HepG2 (cell line): ENCODE data around the gene CDK9. TPM values are rescaled to one million over a fixed set of nuclear protein-coding genes. Genes with fewer than 3 reads are reported as not detected.

Experiments used
- CC2D1A ChIP-seq: sonication (generic); formaldehyde crosslinking; IDR thresholded peaks from 2 replicates; pipeline ENCODE4 v1.8.1; 2023; ENCODE audit warnings: mild to moderate bottlenecking, missing genetic modification reagents
- CENPBD1 ChIP-seq: sonication (generic); formaldehyde crosslinking; IDR thresholded peaks from 2 replicates; pipeline ENCODE4 v1.8.0; 2022; ENCODE audit warnings: missing genetic modification reagents, low read depth, mild to moderate bottlenecking, borderline replicate concordance
- DR1 ChIP-seq: sonication (generic); formaldehyde crosslinking; IDR thresholded peaks from 2 replicates; pipeline ENCODE4 v1.8.0; 2021; ENCODE audit warnings: mild to moderate bottlenecking, missing genetic modification reagents, inconsistent platforms
- E2F5 ChIP-seq: sonication (generic); formaldehyde crosslinking; conservative IDR thresholded peaks from 2 replicates; pipeline ENCODE4 v1.4.0; 2020; ENCODE audit warnings: missing genetic modification reagents
- FOXK1 ChIP-seq: sonication (generic); formaldehyde crosslinking; IDR thresholded peaks from 2 replicates; pipeline ENCODE4 v1.4.0; 2020; ENCODE audit warnings: low read depth, missing genetic modification reagents, borderline replicate concordance
- HNRNPUL1 ChIP-seq: fragments of 200-400 bp; formaldehyde crosslinking; IDR thresholded peaks from 2 replicates; pipeline ENCODE4 v1.6.1; 2017; ENCODE audit warnings: low read depth, mild to moderate bottlenecking, low read length, moderate library complexity
- JUND ChIP-seq: sonication (generic); formaldehyde crosslinking; IDR thresholded peaks from 2 replicates; pipeline ENCODE4 v1.8.0; 2022; ENCODE audit warnings: mild to moderate bottlenecking, missing genetic modification reagents
- LRRFIP1 ChIP-seq: sonication (generic); formaldehyde crosslinking; conservative IDR thresholded peaks from 2 replicates; pipeline ENCODE4 v1.4.0; 2020; ENCODE audit warnings: missing genetic modification reagents
- MTERF4 ChIP-seq: sonication (generic); formaldehyde crosslinking; IDR thresholded peaks from 2 replicates; pipeline ENCODE4 v1.8.0; 2023; ENCODE audit warnings: mild to moderate bottlenecking, missing genetic modification reagents
- PAX8 ChIP-seq: sonication (generic); formaldehyde crosslinking; IDR thresholded peaks from 2 replicates; pipeline ENCODE4 v1.8.0; 2022; ENCODE audit warnings: mild to moderate bottlenecking, missing genetic modification reagents, borderline replicate concordance
- RXRA ChIP-seq: sonication (generic); formaldehyde crosslinking; IDR thresholded peaks from 2 replicates; pipeline ENCODE4 v1.5.1; 2020; ENCODE audit warnings: missing genetic modification reagents
- SMAD3 ChIP-seq: sonication (generic); formaldehyde crosslinking; IDR thresholded peaks from 2 replicates; pipeline ENCODE4 v1.4.0; 2020; ENCODE audit warnings: missing genetic modification reagents
- SP2 ChIP-seq: sonication (generic); formaldehyde crosslinking; IDR thresholded peaks from 2 replicates; pipeline ENCODE4 v1.5.1; 2020; ENCODE audit warnings: mild to moderate bottlenecking, missing genetic modification reagents
- TFAP4 ChIP-seq: sonication (generic); IDR thresholded peaks from 2 replicates; pipeline ENCODE4 v1.6.1; 2016; ENCODE audit warnings: low read depth, borderline replicate concordance
- ZFP41 ChIP-seq: sonication (generic); formaldehyde crosslinking; IDR thresholded peaks from 2 replicates; pipeline ENCODE4 v1.4.0; 2020; ENCODE audit warnings: mild to moderate bottlenecking, missing genetic modification reagents, borderline replicate concordance
- ZNF232 ChIP-seq: sonication (generic); formaldehyde crosslinking; IDR thresholded peaks from 2 replicates; pipeline ENCODE4 v1.4.0; 2020; ENCODE audit warnings: missing genetic modification reagents, borderline replicate concordance
- ZNF414 ChIP-seq: sonication (generic); formaldehyde crosslinking; IDR thresholded peaks from 2 replicates; pipeline ENCODE4 v1.5.0; 2020; ENCODE audit warnings: missing genetic modification reagents
- ZNF451 ChIP-seq: sonication (generic); formaldehyde crosslinking; IDR thresholded peaks from 2 replicates; pipeline ENCODE4 v1.5.0; 2020; ENCODE audit warnings: mild to moderate bottlenecking, missing genetic modification reagents
- ZNF460 ChIP-seq: sonication (generic); formaldehyde crosslinking; IDR thresholded peaks from 2 replicates; pipeline ENCODE4 v1.5.1; 2020; ENCODE audit warnings: missing genetic modification reagents, mild to moderate bottlenecking, borderline replicate concordance
- ZNF589 ChIP-seq: sonication (generic); formaldehyde crosslinking; conservative IDR thresholded peaks from 2 replicates; pipeline ENCODE4 v1.8.0; 2022; ENCODE audit warnings: mild to moderate bottlenecking, moderate library complexity, missing genetic modification reagents
- ZNF672 ChIP-seq: sonication (generic); formaldehyde crosslinking; IDR thresholded peaks from 2 replicates; pipeline ENCODE4 v1.8.1; 2022; ENCODE audit warnings: missing genetic modification reagents
- ZNF766 ChIP-seq: sonication (generic); formaldehyde crosslinking; IDR thresholded peaks from 2 replicates; pipeline ENCODE4 v1.5.0; 2020; ENCODE audit warnings: missing genetic modification reagents, borderline replicate concordance
- ZNF790 ChIP-seq: sonication (generic); formaldehyde crosslinking; IDR thresholded peaks from 2 replicates; pipeline ENCODE4 v1.8.0; 2022; ENCODE audit warnings: missing genetic modification reagents, mild to moderate bottlenecking, borderline replicate concordance
- polyA plus RNA-seq, 8 experiments: library from polyadenylated mRNA; depleted of rRNA in 3 of 8; stranded (reverse) in 7 of 8; unstranded in 1 of 8; fragments of >200 nt; fragmentation: Illumina TruSeq in 4 of 8; extraction: Trizol in 4 of 8; gene quantifications; 2 replicates each; pipeline versions ENCODE4 v1.2.1 to v1.2.3, GENCODE V29; 2011 to 2016; ENCODE audit warnings: low read depth in 4 of 8, missing spikeins in 1 of 8, mixed read lengths in 1 of 8; ENCODE audit not compliant: insufficient read depth in 1 of 8
- total RNA-seq, 5 experiments: library from RNA; depleted of rRNA; stranded (reverse); fragments of >200 nt; fragmentation: Illumina TruSeq; extraction: Trizol; gene quantifications; 2 replicates each; pipeline ENCODE4 v1.2.3, GENCODE V29; 2016; ENCODE audit warnings: low read depth in 1 of 5

CDK9 gene
- total and polyA plus RNA-seq, 2 of the 13 experiments (the other 11 are each of a cell fraction or from before 2014, with no cell fraction given), result 16.8 to 21.5 TPM

- TF ChIP-seq ZNF672 (CRISPR knock-in tag), result no peak
- no peak for TF ChIP-seq HNRNPUL1
- no peak for TF ChIP-seq ZNF589 (CRISPR knock-in tag)
- TF ChIP-seq ZNF451 (CRISPR knock-in tag), result no peak
- TF ChIP-seq FOXK1, result no peak
- TF ChIP-seq ZNF766 (CRISPR knock-in tag), result no peak
- no peak for TF ChIP-seq ZNF790
- TF ChIP-seq DR1 (CRISPR knock-in tag), result peak; percentile 46; the same call in 1 of the 2 replicates
- TF ChIP-seq SMAD3 (CRISPR knock-in tag), result no peak
- no peak for TF ChIP-seq JUND (CRISPR knock-in tag)
- no peak for TF ChIP-seq LRRFIP1 (CRISPR knock-in tag)
- no peak for TF ChIP-seq CC2D1A
- TF ChIP-seq ZFP41 (CRISPR knock-in tag), result no peak
- TF ChIP-seq E2F5 (CRISPR knock-in tag), result no peak; the same call in 1 of the 2 replicates
- TF ChIP-seq RXRA (CRISPR knock-in tag), result no peak
- TF ChIP-seq CENPBD1 (CRISPR knock-in tag), result peak; percentile 44; the same call in 1 of the 2 replicates
- 0 out of 2 replicates have a peak, but pooled peaks have one; percentile 5 for TF ChIP-seq ZNF232 (CRISPR knock-in tag)
- peak; percentile 94; the same call in 1 of the 2 replicates for TF ChIP-seq PAX8 (CRISPR knock-in tag)
- no peak for TF ChIP-seq ZNF414 (CRISPR knock-in tag)
- TF ChIP-seq ZNF460, result no peak
- TF ChIP-seq SP2, result peak; percentile 56; the same call in 1 of the 2 replicates
- no peak; the same call in 1 of the 2 replicates for TF ChIP-seq MTERF4 (CRISPR knock-in tag)
- TF ChIP-seq TFAP4, result no peak
These were observed 17.0 kb downstream of the CDK9 start, which contains the start of gene FPGS (continued) for GRCh38 chr9:127802576-127803443.
